NCI-H1105 treated with DMSO at 0.1 percent for 48 hours (cell line): ENCODE results near the gene ASMTL.
"Not testable (repeated sequence)": the region's sequence is repeated elsewhere in the genome, so short reads cannot be mapped to it uniquely, and the experiment has no call there.

Source experiments
- DNase-seq: peaks from one replicate; lab custom pipeline; 2025; lab: John Stamatoyannopoulos, UW

ASMTL gene

GRCh38 chrX:1453951-1454785 lies 1.5 kb upstream of the ASMTL start:
- no peak for DNase-seq

- no peak for DNase-seq
These were observed 680 bp upstream of the ASMTL start for GRCh38 chrX:1453395-1453783.

- DNase-seq, result no peak
These were observed 821 bp downstream of the ASMTL start for GRCh38 chrX:1451661-1452515.

GRCh38 chrX:1451251-1451660 lies 1.5 kb downstream of the ASMTL start:
- DNase-seq, result no peak

GRCh38 chrX:1450361-1451161 lies 2.1 kb downstream of the ASMTL start:
- DNase-seq, result no peak

- no peak for DNase-seq
These were observed 2.9 kb downstream of the ASMTL start for GRCh38 chrX:1449823-1450149.

- no peak for DNase-seq
These were observed 3.5 kb downstream of the ASMTL start for GRCh38 chrX:1449036-1449822.

- DNase-seq, result not testable (repeated sequence)
These were observed 4.1 kb downstream of the ASMTL start for GRCh38 chrX:1448573-1449001.

- not testable (repeated sequence) for DNase-seq
These were observed 4.6 kb downstream of the ASMTL start for GRCh38 chrX:1447969-1448572.

- DNase-seq, result not testable (repeated sequence)
These were observed 5.4 kb downstream of the ASMTL start for GRCh38 chrX:1446984-1447968.

- no peak for DNase-seq
These were observed 7.9 kb downstream of the ASMTL start for GRCh38 chrX:1444561-1445500.

GRCh38 chrX:1443496-1444075 lies 9.1 kb downstream of the ASMTL start:
- no peak for DNase-seq

- DNase-seq, result no peak
These were observed 9.9 kb downstream of the ASMTL start for GRCh38 chrX:1442724-1443367.

GRCh38 chrX:1442016-1442665 lies 10.6 kb downstream of the ASMTL start:
- DNase-seq, result no peak

GRCh38 chrX:1440506-1440905 lies 12.2 kb downstream of the ASMTL start:
- no peak for DNase-seq

GRCh38 chrX:1435241-1435895 lies 17.3 kb downstream of the ASMTL start:
- no peak for DNase-seq

- no peak for DNase-seq
These were observed 17.9 kb downstream of the ASMTL start for GRCh38 chrX:1434871-1435240.
